Upper lobe of left lung (tissue), 6 donors: ENCODE measurements around the gene ZBTB8OS. TPM values are rescaled to one million over a fixed set of nuclear protein-coding genes. Genes with fewer than 3 reads are reported as not detected.
A peak's percentile ranks its signal among the peaks of the same experiment; 100 is the strongest.
"Not testable (repeated sequence)": the region's sequence is repeated elsewhere in the genome, so short reads cannot be mapped to it uniquely, and the experiment has no call there.

Experiments used
- ATAC-seq, 2 donors: fragments of 200-7000 bp; cut with Tn5 transposase; one replicate each; pipeline ENCODE4 v1.9.1; 2022; ENCODE audit warnings: mild to moderate bottlenecking in 2 of 2, moderate library complexity in 2 of 2; ENCODE audit not compliant: low FRiP score in 2 of 2
- DNase-seq, 2 donors: peaks; one replicate each; pipeline ENCODE4 v3.0.0-alpha.2; 2019 to 2020
- H3K27ac ChIP-seq, 4 donors: fragments of 200-600 bp; sonication (generic); one replicate each; pipeline ENCODE4 v1.5.1; 2016 to 2019
- H3K27me3 ChIP-seq, 4 donors: fragments of 200-600 bp; sonication (generic); one replicate each; pipeline ENCODE4 v1.5.1; 2017 to 2019
- H3K36me3 ChIP-seq, 4 donors: fragments of 200-600 bp; sonication (generic); one replicate each; pipeline ENCODE4 v1.5.1; 2016 to 2019
- H3K4me1 ChIP-seq, 4 donors: fragments of 200-600 bp; sonication (generic); one replicate each; pipeline ENCODE4 v1.5.1; 2018 to 2019
- H3K4me3 ChIP-seq, 4 donors: fragments of 200-600 bp; sonication (generic); one replicate each; pipeline ENCODE4 v1.5.1; 2017 to 2019; ENCODE audit warnings: mild to moderate bottlenecking in 2 of 4, moderate library complexity in 1 of 4
- H3K9me3 ChIP-seq, 4 donors: fragments of 200-600 bp; sonication (generic); one replicate each; pipeline ENCODE4 v1.5.1; 2018 to 2019
- EP300 ChIP-seq, 4 donors: sonication (generic); formaldehyde crosslinking; IDR thresholded peaks; one replicate each; pipeline ENCODE4 v1.5.1; 2017; ENCODE audit warnings: antibody characterized with exemption in 4 of 4, control low read depth in 2 of 4
- POLR2A ChIP-seq, 4 donors: fragments of 450-650 bp; IDR thresholded peaks; one replicate each; pipeline ENCODE4 v1.5.1; 2016 to 2017; ENCODE audit warnings: antibody characterized with exemption in 4 of 4, mild to moderate bottlenecking in 2 of 4
- POLR2AphosphoS5 ChIP-seq, 2 donors: sonication (generic); formaldehyde crosslinking; IDR thresholded peaks; one replicate each; pipeline ENCODE4 v1.5.1; 2017; ENCODE audit warnings: antibody characterized with exemption in 2 of 2
- WGBS, 2 donors: methylation state at CpG; one replicate each; pipeline ENCODE4 v1.1.5; 2017 to 2018; 5-methylcytosine and 5-hydroxymethylcytosine counted together
- total RNA-seq, 6 donors: library from RNA; depleted of rRNA in 4 of 6; stranded (reverse); fragments of >200 nt in 4 of 6; gene quantifications; one replicate each; pipeline versions ENCODE4 v1.1.0 to v1.2.1, GENCODE V29; 2016 to 2021
- TF ChIP-seq, protein P1 (sequence below), 6 experiments: fragments of 450-650 bp in 4 of 6; fragments of 200-600 bp in 2 of 6; sonication (generic) in 2 of 6; IDR thresholded peaks; one replicate each; pipeline ENCODE4 v1.5.1; 2016 to 2019; ENCODE audit warnings: antibody characterized with exemption in 6 of 6
- donor health status: DM: no; HTN: no; CAD: no; lungs with moderate emphysema.
- donor health status: DM: no; HTN: yes; CAD: no; lungs with severe emphysema.

Gene ZBTB8OS
- total RNA-seq, result 10 to 100 TPM; 24.4 to 43.9 (median 37.3) TPM

- peak within 1 kb of the TSS; percentile 64 to 95 (median 70) for H3K4me3 ChIP-seq
- H3K9me3 ChIP-seq, result no peaks in the 10 kb centered on the region
- no peaks in the 10 kb centered on the region for H3K27me3 ChIP-seq
- ATAC-seq (peak; percentile 95 to 97), DNase-seq (peak in 1 of 2 donors; percentile 93)
- peaks cover 0 to 39% (median 10%) of the 10 kb centered on the region in 4 donors for H3K36me3 ChIP-seq
- 1% methylated on average over 21 of the region's 21 CpGs for WGBS, 2 donors
- H3K4me1 ChIP-seq, result peaks cover 32 to 55% (median 45%) of the 10 kb centered on the region in 4 donors
- H3K27ac ChIP-seq, result peak within 1 kb of the TSS; percentile 97 to 99 (median 98)
- peak; percentile 73 to 78 for TF ChIP-seq POLR2AphosphoS5 (IDR thresholded peaks at IDR 0.05)
- TF ChIP-seq EP300 (IDR thresholded peaks at IDR 0.05), result peak in 1 of 4 donors; percentile 24
- TF ChIP-seq POLR2A (IDR thresholded peaks at IDR 0.05), result peak; percentile 12 to 77 (median 55)
- TF ChIP-seq, protein P1, sequence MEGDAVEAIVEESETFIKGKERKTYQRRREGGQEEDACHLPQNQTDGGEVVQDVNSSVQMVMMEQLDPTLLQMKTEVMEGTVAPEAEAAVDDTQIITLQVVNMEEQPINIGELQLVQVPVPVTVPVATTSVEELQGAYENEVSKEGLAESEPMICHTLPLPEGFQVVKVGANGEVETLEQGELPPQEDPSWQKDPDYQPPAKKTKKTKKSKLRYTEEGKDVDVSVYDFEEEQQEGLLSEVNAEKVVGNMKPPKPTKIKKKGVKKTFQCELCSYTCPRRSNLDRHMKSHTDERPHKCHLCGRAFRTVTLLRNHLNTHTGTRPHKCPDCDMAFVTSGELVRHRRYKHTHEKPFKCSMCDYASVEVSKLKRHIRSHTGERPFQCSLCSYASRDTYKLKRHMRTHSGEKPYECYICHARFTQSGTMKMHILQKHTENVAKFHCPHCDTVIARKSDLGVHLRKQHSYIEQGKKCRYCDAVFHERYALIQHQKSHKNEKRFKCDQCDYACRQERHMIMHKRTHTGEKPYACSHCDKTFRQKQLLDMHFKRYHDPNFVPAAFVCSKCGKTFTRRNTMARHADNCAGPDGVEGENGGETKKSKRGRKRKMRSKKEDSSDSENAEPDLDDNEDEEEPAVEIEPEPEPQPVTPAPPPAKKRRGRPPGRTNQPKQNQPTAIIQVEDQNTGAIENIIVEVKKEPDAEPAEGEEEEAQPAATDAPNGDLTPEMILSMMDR (IDR thresholded peaks at IDR 0.05), result no peak
Measured at GRCh38 chr1:32650248-32650751, at the start of gene ZBTB8OS. TSS of gene ZBTB8OS (minus strand) at chr1:32650550. CDS start at chr1:32650529, 21 bp downstream.

DNA sequence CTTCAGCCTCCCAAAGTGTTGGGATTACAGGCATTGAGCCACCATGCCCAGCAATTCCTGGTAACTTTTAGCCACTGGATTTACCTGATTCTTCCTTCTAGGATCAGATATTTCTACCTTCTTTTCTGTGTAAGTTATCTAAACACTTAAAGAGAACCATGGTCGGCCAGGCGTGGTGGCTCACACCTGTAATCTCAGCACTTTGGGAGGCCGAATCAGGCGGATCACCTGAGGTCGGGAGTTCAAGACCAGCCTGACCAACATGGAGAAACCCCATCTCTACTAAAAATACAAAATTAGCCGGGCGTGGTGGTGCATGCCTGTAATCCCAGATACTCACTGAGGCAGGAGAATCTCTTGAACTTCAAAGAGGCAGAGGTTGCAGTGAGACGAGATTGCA, 46.6 kb upstream of the ZBTB8OS start:
- 94 to 97% methylated on average over 8 of the region's 8 CpGs for WGBS, 2 donors
- not testable (repeated sequence) for ATAC-seq, DNase-seq

GRCh38 chr1:32696041-32696440, 45.7 kb upstream of the ZBTB8OS start:
- H3K27ac ChIP-seq, result peak overlapping the region in 1 of 4 donors; percentile 40

More for the DNA sequence above, 46.6 kb upstream of the ZBTB8OS start:
- peaks cover 22 to 29% (median 25%) of the 10 kb centered on the region in 4 donors for H3K4me1 ChIP-seq
- not testable (repeated sequence) for H3K36me3 ChIP-seq, H3K27ac ChIP-seq, H3K9me3 ChIP-seq, H3K27me3 ChIP-seq, H3K4me3 ChIP-seq

GRCh38 chr1:32695098-32695904, 45.0 kb upstream of the ZBTB8OS start:
- H3K27ac ChIP-seq, result peak overlapping the region in 3 of 4 donors; percentile 39 to 57 (median 40)
- H3K9me3 ChIP-seq, result no peaks in the 10 kb centered on the region
- H3K36me3 ChIP-seq, result peaks cover 0 to 5% (median 0%) of the 10 kb centered on the region in 4 donors
- peaks cover 12 to 21% (median 15%) of the 10 kb centered on the region in 4 donors for H3K4me1 ChIP-seq
- no peaks in the 10 kb centered on the region for H3K27me3 ChIP-seq
- WGBS, 2 donors, result 57 to 64% methylated on average over 17 of the region's 17 CpGs
- DNase-seq (peak in 1 of 2 donors; percentile 55), ATAC-seq (peak; percentile 32 to 75)
- no peak overlapping the region for H3K4me3 ChIP-seq
- TF ChIP-seq EP300 (IDR thresholded peaks at IDR 0.05) (no peak), POLR2AphosphoS5 (IDR thresholded peaks at IDR 0.05) (peak in 1 of 2 donors; percentile 29)

More at GRCh38 chr1:32696041-32696440, 45.7 kb upstream of the ZBTB8OS start:
- no peak for TF ChIP-seq POLR2A (IDR thresholded peaks at IDR 0.05)
- TF ChIP-seq, protein P1 (IDR thresholded peaks at IDR 0.05), result no peak
- no peak for TF ChIP-seq EP300 (IDR thresholded peaks at IDR 0.05)
- no peak for TF ChIP-seq POLR2AphosphoS5 (IDR thresholded peaks at IDR 0.05)
- DNase-seq (no peak), ATAC-seq (no peak)
- no peaks in the 10 kb centered on the region for H3K27me3 ChIP-seq
- H3K4me3 ChIP-seq, result no peak overlapping the region
- peaks cover 12 to 21% (median 16%) of the 10 kb centered on the region in 4 donors for H3K4me1 ChIP-seq
- 94% methylated on average over 9 of the region's 9 CpGs for WGBS, 2 donors
- H3K9me3 ChIP-seq, result no peaks in the 10 kb centered on the region
- peaks cover 0 to 5% (median 0%) of the 10 kb centered on the region in 4 donors for H3K36me3 ChIP-seq

DNA sequence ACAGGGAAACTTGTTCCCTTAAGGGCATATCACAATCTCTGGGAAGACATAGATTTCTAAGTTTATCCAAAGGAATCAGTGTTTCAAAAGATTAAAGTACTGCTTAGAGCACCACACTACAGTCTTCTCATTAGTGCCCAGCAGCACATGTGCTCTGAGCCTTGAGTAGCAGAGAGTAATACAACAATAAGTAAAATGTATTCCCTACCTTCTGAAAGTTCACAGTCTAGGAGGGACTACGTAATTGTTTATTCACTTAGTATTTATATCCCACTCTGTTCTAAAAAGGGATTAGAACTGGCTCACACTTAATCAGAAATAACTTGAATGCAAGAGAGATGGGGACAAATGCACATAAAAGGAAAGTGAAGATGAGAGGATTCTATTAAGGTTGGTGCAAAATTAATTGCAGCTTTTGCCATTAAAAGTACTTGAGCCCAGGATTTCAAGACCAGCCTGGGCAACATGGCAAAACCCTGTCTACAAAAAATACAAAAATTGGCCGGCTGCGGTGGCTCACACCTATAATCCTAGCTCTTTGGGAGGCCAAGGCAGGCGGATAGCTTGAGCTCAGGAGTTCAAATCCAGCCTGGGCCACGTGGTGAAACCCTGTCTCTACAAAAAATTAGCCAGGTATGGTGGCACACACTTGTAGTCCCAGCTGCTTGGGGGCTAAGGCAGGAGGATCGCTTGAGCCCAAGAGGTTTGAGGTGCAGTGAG, 43.3 kb upstream of the ZBTB8OS start:
- DNase-seq, result no peak
- ATAC-seq, result no peak
- TF ChIP-seq, protein P1 (IDR thresholded peaks at IDR 0.05), result no peak
- TF ChIP-seq POLR2AphosphoS5 (IDR thresholded peaks at IDR 0.05) (no peak), EP300 (IDR thresholded peaks at IDR 0.05) (no peak), POLR2A (IDR thresholded peaks at IDR 0.05) (no peak)
- Histone ChIP-seq H3K4me3 (no peak overlapping the region), H3K9me3 (no peaks in the 10 kb centered on the region), H3K4me1 (peaks cover 12 to 21% (median 15%) of the 10 kb centered on the region in 4 donors), H3K36me3 (peaks cover 0 to 5% (median 0%) of the 10 kb centered on the region in 4 donors), H3K27ac (peak overlapping the region in 2 of 4 donors; percentile 17 to 43), H3K27me3 (no peaks in the 10 kb centered on the region)
- whole genome bisulfite sequencing, 2 donors, result 91 to 94% methylated on average over 6 of the region's 6 CpGs
